Neuronal stem cell (in vitro differentiated cells): ENCODE measurements around the gene VWC2L.

Experiments
- DNase-seq: peaks from one replicate; pipeline ENCODE4 v3.0.0-alpha.2; 2013; ENCODE audit warnings: low spot score
- H2AFZ ChIP-seq: one replicate; pipeline ENCODE4 v1.6.1; 2013; ENCODE audit warnings: mild to moderate bottlenecking, low read length, inconsistent platforms
- H2AK5ac ChIP-seq: 2 replicates; pipeline ENCODE4 v1.6.1; 2013; ENCODE audit warnings: low read depth, mild to moderate bottlenecking, inconsistent platforms, low read length, moderate library complexity, mixed read lengths
- H2BK120ac ChIP-seq: 2 replicates; pipeline ENCODE4 v1.6.1; 2013; ENCODE audit warnings: low read depth, mild to moderate bottlenecking, inconsistent platforms, low read length, moderate library complexity, mixed read lengths
- H2BK12ac ChIP-seq: one replicate; pipeline ENCODE4 v1.6.1; 2013; ENCODE audit warnings: low read length, inconsistent platforms
- H2BK15ac ChIP-seq: 2 replicates; pipeline ENCODE4 v1.6.1; 2013; ENCODE audit warnings: mild to moderate bottlenecking, low read length, inconsistent platforms, mixed read lengths
- H2BK5ac ChIP-seq: one replicate; pipeline ENCODE4 v1.6.1; 2013; ENCODE audit warnings: inconsistent platforms, mild to moderate bottlenecking, low read length, moderate library complexity
- H3K14ac ChIP-seq: one replicate; pipeline ENCODE4 v1.6.1; 2013; ENCODE audit warnings: low read length, inconsistent platforms
- H3K18ac ChIP-seq: 2 replicates; pipeline ENCODE4 v1.6.1; 2013; ENCODE audit warnings: low read length, inconsistent platforms
- H3K23ac ChIP-seq: 2 replicates; pipeline ENCODE4 v1.6.1; 2013; ENCODE audit warnings: low read depth, mild to moderate bottlenecking, mixed read lengths, low read length, inconsistent platforms; ENCODE audit not compliant: poor library complexity
- H3K27ac ChIP-seq: replicated peaks from 3 replicates; pipeline ENCODE4 v1.5.1; 2013; ENCODE audit warnings: low read length, inconsistent platforms
- H3K27me3 ChIP-seq, 3 experiments: 2 replicates each; pipeline ENCODE4 v1.6.1; 2013; ENCODE audit warnings: low read length in 3 of 3, mild to moderate bottlenecking in 2 of 3, inconsistent platforms in 1 of 3, low read depth in 1 of 3, mixed read lengths in 1 of 3, moderate library complexity in 1 of 3; ENCODE audit not compliant: control insufficient read depth in 3 of 3, insufficient read depth in 3 of 3
- H3K36me3 ChIP-seq, 2 donors: replicated peaks in 1 of 2; 2 replicates each; pipeline ENCODE4 v1.6.1; 2013; ENCODE audit warnings: low read length in 2 of 2; ENCODE audit not compliant: control insufficient read depth in 2 of 2, insufficient read depth in 2 of 2
- H3K4ac ChIP-seq: 2 replicates; pipeline ENCODE4 v1.6.1; 2013; ENCODE audit warnings: inconsistent platforms, mild to moderate bottlenecking, low read length, moderate library complexity
- H3K4me1 ChIP-seq, 2 donors: 1 replicate in 1 of 2; 2 replicates in 1 of 2; pipeline ENCODE4 v1.6.1; 2013; ENCODE audit warnings: low read length in 2 of 2, low read depth in 1 of 2; ENCODE audit not compliant: control insufficient read depth in 2 of 2, insufficient read depth in 1 of 2
- H3K4me2 ChIP-seq: one replicate; pipeline ENCODE4 v1.6.1; 2013; ENCODE audit warnings: mild to moderate bottlenecking, low read length, inconsistent platforms; ENCODE audit not compliant: insufficient read depth, poor library complexity, severe bottlenecking
- H3K4me3 ChIP-seq, 2 donors: 2 replicates each; pipeline ENCODE4 v1.5.1; 2013; ENCODE audit warnings: low read length in 2 of 2, mild to moderate bottlenecking in 2 of 2, inconsistent platforms in 1 of 2, moderate library complexity in 1 of 2
- H3K79me1 ChIP-seq: one replicate; pipeline ENCODE4 v1.6.1; 2013; ENCODE audit warnings: low read depth, mild to moderate bottlenecking, inconsistent platforms, low read length, moderate library complexity
- H3K9ac ChIP-seq: one replicate; pipeline ENCODE4 v1.6.1; 2013; ENCODE audit warnings: mild to moderate bottlenecking, low read depth, low read length, inconsistent platforms; ENCODE audit not compliant: poor library complexity
- H3K9me3 ChIP-seq, 2 donors: replicated peaks in 1 of 2; 2 replicates each; pipeline versions ENCODE3 to v1.6.1; 2013; ENCODE audit warnings: low read length in 2 of 2, mild to moderate bottlenecking in 2 of 2, inconsistent platforms in 1 of 2, low read depth in 1 of 2, mixed read lengths in 1 of 2, moderate library complexity in 1 of 2; ENCODE audit not compliant: control insufficient read depth in 2 of 2, insufficient read depth in 1 of 2
- H4K8ac ChIP-seq: one replicate; pipeline ENCODE4 v1.6.1; 2013; ENCODE audit warnings: low read depth, mild to moderate bottlenecking, inconsistent platforms, low read length, moderate library complexity
- H4K91ac ChIP-seq: one replicate; pipeline ENCODE4 v1.6.1; 2013; ENCODE audit warnings: low read length, low read depth, mild to moderate bottlenecking, inconsistent platforms; ENCODE audit not compliant: poor library complexity
- WGBS, 2 donors: extraction: QIAGEN DNeasy Blood & Tissue Kit; methylation state at CpG; one replicate each; pipeline ENCODE4 v1.1.7; 2013; ENCODE audit warnings: missing lambda C conversion rate in 2 of 2, mixed read lengths in 1 of 2; ENCODE audit not compliant: insufficient read length in 2 of 2, insufficient replicate concordance in 1 of 2; ENCODE audit errors: extremely low coverage in 2 of 2; 5-methylcytosine and 5-hydroxymethylcytosine counted together

VWC2L gene

GRCh38 chr2:214376618-214377285 is 34.1 kb upstream of the VWC2L start:
- Histone ChIP-seq H4K91ac (no peak overlapping the region), H3K79me1 (no peaks in the 10 kb centered on the region), H3K14ac (no peak overlapping the region), H3K9me3 (no peaks in the 10 kb centered on the region), H3K27ac (no peak overlapping the region), H4K8ac (no peak overlapping the region), H2BK12ac (no peak overlapping the region), H3K36me3 (no peaks in the 10 kb centered on the region), H3K4me2 (no peak overlapping the region), H2BK5ac (no peak overlapping the region), H3K9ac (no peak overlapping the region), H3K4ac (no peak overlapping the region), H3K4me1 (no peaks in the 10 kb centered on the region), H2BK120ac (no peak overlapping the region), H3K27me3 (no peaks in the 10 kb centered on the region), H3K18ac (no peak overlapping the region), H2AK5ac (no peak overlapping the region), H3K23ac (no peak overlapping the region), H2BK15ac (no peak overlapping the region), H3K4me3 (no peak overlapping the region), H2AFZ (peak overlapping the region; percentile 27)
- WGBS, 2 donors, result no CpG with 5 or more reads among the region's 7 CpGs
- DNase-seq, result no peak

GRCh38 chr2:214377286-214377624 is 33.6 kb upstream of the VWC2L start:
- H3K4me1 ChIP-seq, result no peaks in the 10 kb centered on the region
- no peak overlapping the region for H3K4me2 ChIP-seq
- DNase-seq, result no peak
- H3K27me3 ChIP-seq, result no peaks in the 10 kb centered on the region
- no peak overlapping the region for H4K8ac ChIP-seq
- H2AK5ac ChIP-seq, result no peak overlapping the region
- H3K79me1 ChIP-seq, result no peaks in the 10 kb centered on the region
- H3K18ac ChIP-seq, result no peak overlapping the region
- H3K9ac ChIP-seq, result no peak overlapping the region
- no peak overlapping the region for H3K4ac ChIP-seq
- no peak overlapping the region for H2BK5ac ChIP-seq
- H2AFZ ChIP-seq, result no peak overlapping the region
- H2BK15ac ChIP-seq, result no peak overlapping the region
- no peaks in the 10 kb centered on the region for H3K36me3 ChIP-seq
- H3K4me3 ChIP-seq, result no peak overlapping the region
- no peak overlapping the region for H2BK12ac ChIP-seq
- H4K91ac ChIP-seq, result no peak overlapping the region
- H3K27ac ChIP-seq, result no peak overlapping the region
- H3K14ac ChIP-seq, result no peak overlapping the region
- WGBS, 2 donors, result no CpG with 5 or more reads among the region's 5 CpGs
- no peak overlapping the region for H2BK120ac ChIP-seq
- no peak overlapping the region for H3K23ac ChIP-seq
- H3K9me3 ChIP-seq, result no peaks in the 10 kb centered on the region

GRCh38 chr2:214378455-214379103 is 32.3 kb upstream of the VWC2L start:
- WGBS, 2 donors, result no CpG with 5 or more reads among the region's 3 CpGs
- Histone ChIP-seq H2BK12ac (no peak overlapping the region), H2AK5ac (no peak overlapping the region), H4K8ac (no peak overlapping the region), H3K9me3 (no peaks in the 10 kb centered on the region), H2BK5ac (no peak overlapping the region), H2BK120ac (no peak overlapping the region), H3K4me2 (no peak overlapping the region), H3K4ac (no peak overlapping the region), H3K14ac (no peak overlapping the region), H3K36me3 (no peaks in the 10 kb centered on the region), H4K91ac (no peak overlapping the region), H2AFZ (no peak overlapping the region), H3K4me3 (no peak overlapping the region), H3K23ac (no peak overlapping the region), H3K4me1 (no peaks in the 10 kb centered on the region), H3K27ac (no peak overlapping the region), H2BK15ac (no peak overlapping the region), H3K9ac (no peak overlapping the region), H3K27me3 (no peaks in the 10 kb centered on the region), H3K18ac (no peak overlapping the region), H3K79me1 (no peaks in the 10 kb centered on the region)
- DNase-seq, result no peak

- no peak overlapping the region for H3K14ac ChIP-seq
- H3K27me3 ChIP-seq, result no peaks in the 10 kb centered on the region
- no peaks in the 10 kb centered on the region for H3K4me1 ChIP-seq
- WGBS, 2 donors, result no CpG with 5 or more reads among the region's 1 CpG
- no peak overlapping the region for H3K4me2 ChIP-seq
- no peaks in the 10 kb centered on the region for H3K36me3 ChIP-seq
- no peak overlapping the region for H3K9ac ChIP-seq
- H2BK15ac ChIP-seq, result no peak overlapping the region
- H3K27ac ChIP-seq, result no peak overlapping the region
- no peak overlapping the region for H2BK5ac ChIP-seq
- no peak overlapping the region for H2AFZ ChIP-seq
- H2BK120ac ChIP-seq, result no peak overlapping the region
- no peak overlapping the region for H2BK12ac ChIP-seq
- no peak overlapping the region for H4K91ac ChIP-seq
- no peak overlapping the region for H3K4me3 ChIP-seq
- no peak overlapping the region for H3K18ac ChIP-seq
- no peaks in the 10 kb centered on the region for H3K9me3 ChIP-seq
- no peak overlapping the region for H3K23ac ChIP-seq
- H3K4ac ChIP-seq, result no peak overlapping the region
- H2AK5ac ChIP-seq, result no peak overlapping the region
- no peak overlapping the region for H4K8ac ChIP-seq
- no peaks in the 10 kb centered on the region for H3K79me1 ChIP-seq
- no peak for DNase-seq
Measured at GRCh38 chr2:214379227-214379626, 31.6 kb upstream of the VWC2L start.
